ENCODE data around the gene DCST1.
"Not testable (repeated sequence)": the region's sequence is repeated elsewhere in the genome, so short reads cannot be mapped to it uniquely, and the experiment has no call there.

Gene DCST1, protein sequence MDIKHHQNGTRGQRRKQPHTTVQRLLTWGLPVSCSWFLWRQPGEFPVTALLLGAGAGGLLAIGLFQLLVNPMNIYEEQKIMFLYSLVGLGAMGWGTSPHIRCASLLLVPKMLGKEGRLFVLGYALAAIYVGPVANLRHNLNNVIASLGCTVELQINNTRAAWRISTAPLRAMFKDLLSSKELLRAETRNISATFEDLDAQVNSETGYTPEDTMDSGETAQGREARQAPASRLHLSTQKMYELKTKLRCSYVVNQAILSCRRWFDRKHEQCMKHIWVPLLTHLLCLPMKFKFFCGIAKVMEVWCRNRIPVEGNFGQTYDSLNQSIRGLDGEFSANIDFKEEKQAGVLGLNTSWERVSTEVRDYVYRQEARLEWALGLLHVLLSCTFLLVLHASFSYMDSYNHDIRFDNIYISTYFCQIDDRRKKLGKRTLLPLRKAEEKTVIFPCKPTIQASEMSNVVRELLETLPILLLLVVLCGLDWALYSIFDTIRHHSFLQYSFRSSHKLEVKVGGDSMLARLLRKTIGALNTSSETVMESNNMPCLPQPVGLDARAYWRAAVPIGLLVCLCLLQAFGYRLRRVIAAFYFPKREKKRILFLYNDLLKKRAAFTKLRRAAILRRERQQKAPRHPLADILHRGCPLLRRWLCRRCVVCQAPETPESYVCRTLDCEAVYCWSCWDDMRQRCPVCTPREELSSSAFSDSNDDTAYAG
- 0 to 0.15 (median 0) reads per million in 18 experiments for total RNA-seq

DNA sequence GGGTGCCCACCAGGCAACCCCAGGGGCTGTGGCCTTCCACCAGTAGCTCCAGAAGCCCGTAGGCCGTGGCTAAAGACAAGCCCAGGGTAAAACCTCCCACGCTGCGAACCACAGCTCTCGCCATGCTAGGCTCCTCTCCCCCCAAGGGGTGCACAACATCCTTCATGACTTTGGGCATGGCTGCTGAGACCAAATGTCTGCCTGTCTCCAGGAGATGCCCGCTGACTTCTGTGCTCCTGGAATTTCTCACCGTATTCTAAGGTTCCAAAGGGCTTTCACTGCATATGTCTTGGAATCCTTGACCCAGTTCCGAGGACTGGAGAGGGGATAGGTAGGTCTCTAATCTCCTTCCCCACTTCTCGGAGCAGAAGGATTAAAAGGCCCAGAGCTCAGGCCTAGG lies at the start of gene DCST1, which contains the start of gene DCST2:
Gene DCST1 (plus strand): TSS at position 301 of the 400 bp plus-strand sequence. CDS start 213 bp downstream, outside the sequence.
Gene DCST2 (minus strand): TSS at position 258 of the 400 bp plus-strand sequence. CDS start 80 bp downstream, at position 178.
- DNase-seq, result no peak

DNA sequence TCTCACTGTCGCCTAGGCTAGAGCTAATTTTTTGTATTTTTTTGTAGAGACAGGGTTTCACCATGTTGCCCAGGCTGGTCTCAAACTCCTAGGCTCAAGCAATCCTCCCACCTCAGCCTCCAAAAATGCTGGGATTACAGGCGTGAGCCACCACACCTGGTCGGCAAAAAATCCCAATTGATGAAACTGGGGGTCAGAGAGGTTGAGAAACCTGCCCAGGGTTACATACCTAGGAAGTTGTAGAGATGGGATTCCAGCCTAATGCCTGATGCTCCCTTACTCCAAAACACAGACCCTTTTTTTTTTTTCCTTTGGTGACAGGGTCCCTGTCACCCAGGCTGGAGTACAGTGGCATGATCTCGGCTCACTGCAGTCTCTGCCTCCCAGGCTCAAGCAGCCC lies 46.9 kb upstream of the DCST1 start:
- DNase-seq, result not testable (repeated sequence)

DNA sequence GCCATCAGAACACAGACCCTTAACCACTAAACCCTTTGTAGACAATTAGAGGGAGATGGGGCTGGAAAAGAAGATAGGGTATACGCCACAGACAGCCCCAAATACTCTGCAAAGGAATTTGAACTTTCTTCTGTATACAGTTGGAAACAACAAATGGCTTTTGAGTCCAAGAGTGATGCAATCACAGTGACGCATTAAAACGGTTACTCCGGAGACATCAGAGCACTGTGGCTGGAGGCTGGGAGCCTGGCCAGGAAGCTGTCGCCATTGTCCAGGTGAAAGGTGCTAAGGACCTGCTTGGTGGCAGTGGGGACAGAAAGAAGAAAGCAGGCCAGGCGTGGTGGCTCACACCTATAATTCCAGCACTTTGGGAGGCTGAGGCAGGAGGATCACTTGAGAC lies 46.3 kb upstream of the DCST1 start:
- DNase-seq, result no peak

DNA sequence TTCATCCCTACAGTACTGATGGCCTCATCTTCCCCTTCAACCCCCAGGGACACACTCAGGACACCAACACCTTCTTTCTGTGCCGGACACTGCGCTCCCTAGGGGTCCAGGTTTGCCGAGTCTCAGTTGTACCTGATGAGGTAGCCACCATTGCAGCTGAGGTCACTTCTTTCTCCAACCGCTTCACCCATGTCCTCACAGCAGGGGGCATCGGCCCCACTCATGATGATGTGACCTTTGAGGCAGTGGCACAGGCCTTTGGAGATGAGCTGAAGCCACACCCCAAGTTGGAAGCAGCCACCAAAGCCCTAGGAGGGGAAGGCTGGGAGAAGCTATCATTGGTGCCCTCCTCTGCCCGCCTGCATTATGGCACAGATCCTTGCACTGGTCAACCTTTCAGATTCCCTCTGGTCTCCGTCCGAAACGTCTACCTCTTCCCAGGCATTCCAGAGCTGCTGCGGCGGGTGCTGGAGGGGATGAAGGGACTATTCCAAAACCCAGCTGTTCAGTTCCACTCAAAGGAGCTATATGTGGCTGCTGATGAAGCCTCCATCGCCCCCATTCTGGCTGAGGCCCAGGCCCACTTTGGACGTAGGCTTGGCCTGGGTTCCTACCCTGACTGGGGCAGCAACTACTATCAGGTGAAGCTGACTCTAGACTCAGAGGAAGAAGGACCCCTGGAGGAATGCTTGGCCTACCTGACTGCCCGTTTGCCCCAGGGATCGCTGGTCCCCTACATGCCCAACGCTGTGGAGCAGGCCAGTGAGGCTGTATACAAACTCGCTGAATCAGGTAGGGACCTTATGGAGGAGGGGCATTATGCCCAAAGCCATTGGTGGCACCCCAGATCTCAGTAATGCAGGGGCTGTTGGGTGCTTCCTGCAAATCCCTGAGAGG lies 45.3 kb upstream of the DCST1 start:
- DNase-seq, result no peak

DNA sequence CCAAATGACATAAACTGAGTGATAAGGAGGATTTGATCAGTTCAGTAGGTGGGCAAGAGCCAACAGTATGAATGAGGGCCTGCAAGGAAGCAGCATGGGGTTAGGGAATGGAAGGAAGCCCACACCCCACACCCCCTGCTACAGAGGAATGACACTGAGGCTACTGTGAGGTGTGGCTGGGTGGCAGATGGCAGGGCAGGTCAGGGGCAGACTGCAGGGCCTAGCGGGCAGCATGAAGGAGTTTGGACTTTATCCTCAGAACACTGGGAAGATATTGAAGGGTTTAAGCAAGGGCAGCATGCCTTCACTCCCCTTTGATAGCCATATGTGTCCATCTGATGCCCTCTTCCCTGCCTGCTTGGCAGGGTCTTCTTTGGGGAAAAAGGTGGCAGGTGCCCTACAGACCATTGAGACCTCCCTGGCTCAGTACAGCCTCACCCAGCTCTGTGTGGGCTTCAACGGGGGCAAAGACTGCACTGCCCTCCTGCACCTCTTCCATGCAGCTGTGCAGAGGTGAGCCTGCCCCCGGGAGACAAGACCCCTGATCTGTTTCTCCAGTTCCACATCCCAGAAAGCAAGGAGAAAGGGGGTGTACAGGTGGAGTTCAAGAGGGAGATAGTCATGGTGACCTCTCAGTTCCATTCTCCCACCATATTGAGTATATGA lies 44.3 kb upstream of the DCST1 start:
- DNase-seq, result no peak

DNA sequence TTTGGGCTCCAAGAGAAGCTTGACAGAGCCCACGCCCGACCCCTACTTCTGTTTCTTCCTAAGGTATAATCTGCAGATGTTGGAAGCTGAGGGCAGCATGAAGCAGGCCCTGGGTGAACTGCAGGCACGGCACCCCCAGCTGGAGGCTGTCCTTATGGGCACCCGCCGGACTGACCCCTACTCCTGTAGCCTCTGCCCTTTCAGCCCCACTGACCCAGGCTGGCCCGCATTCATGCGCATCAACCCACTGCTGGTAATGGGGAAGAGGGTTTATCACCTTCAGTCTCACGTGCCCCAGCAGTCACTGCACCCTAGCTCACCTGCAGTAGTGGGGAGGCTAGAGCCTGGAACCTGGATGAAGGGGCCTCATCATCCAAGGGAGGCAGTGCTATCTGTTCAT lies 43.3 kb upstream of the DCST1 start:
- DNase-seq, result no peak

DNA sequence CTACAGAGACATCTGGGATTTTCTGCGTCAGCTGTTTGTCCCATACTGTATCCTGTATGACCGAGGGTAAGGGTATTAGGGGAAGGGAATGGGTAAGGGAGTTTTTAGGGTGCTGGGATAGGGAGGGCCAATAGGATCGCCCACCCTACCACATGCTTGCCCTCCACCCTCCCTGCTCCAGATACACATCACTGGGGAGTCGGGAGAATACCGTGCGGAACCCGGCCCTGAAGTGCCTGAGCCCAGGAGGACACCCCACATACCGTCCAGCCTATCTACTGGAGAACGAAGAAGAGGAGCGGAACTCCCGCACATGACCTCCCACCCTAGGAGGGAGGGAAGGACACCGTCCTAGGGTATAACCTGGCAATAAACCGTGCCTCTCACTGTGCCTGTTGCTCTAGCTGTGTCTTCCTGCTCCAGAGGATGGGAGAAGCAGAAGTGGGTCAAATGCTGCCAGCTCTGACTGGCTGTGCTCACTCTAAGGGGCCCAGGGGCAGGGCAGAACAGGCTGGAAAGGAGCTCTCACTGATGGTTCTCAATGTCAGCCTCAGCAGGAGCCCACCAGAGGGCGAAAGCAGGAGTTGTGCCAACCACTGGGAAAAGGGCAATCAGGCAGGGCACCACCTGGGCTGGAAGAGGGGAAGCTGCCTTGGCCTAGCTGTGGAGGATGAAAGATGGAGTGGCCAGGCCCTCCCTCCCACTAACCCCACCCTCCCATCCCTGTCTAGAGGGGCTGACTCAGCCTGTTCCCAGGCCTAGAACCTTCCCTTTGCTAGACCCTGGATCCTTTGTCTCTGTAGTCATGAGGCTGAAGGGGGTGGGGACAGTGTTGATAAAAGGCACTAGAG lies 40.7 kb upstream of the DCST1 start:
- DNase-seq, result no peak

DNA sequence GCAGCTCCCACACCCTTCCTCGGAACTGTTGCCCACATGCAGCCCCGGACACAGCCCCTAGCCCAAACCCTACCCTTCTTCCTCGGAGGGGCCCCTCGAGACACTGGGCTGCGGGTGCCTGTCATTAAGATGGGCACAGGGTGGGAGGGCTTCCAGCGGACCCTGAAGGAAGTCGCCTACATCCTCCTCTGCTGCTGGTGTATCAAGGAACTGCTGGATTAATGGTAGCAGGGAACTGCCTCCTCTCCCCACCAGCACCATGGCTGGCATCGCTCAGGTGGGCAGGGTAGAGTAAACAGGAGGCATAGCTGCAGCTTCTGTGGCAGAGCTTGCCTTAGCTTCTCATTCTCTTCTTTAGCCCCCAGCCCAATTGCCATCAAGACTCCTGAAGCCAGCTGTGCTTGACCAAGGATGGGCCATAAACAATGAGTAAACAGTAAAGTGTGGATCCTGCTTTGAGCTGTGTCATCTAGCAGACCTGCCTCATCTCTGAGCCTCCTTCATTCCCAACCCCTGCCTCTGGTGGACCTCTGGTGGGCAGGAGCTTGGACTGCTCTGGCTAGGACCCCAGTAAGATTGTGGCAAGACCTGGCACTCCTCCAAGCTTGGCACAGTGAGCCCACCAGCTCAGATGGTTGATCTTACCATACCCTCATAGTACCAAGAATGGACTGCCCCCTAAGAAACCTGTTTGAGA lies 39.9 kb upstream of the DCST1 start, which contains the start of gene LENEP:
Gene LENEP (plus strand): TSS at position 15 of the 697 bp plus-strand sequence. CDS start 22 bp downstream, at position 37.
- DNase-seq, result no peak

DNA sequence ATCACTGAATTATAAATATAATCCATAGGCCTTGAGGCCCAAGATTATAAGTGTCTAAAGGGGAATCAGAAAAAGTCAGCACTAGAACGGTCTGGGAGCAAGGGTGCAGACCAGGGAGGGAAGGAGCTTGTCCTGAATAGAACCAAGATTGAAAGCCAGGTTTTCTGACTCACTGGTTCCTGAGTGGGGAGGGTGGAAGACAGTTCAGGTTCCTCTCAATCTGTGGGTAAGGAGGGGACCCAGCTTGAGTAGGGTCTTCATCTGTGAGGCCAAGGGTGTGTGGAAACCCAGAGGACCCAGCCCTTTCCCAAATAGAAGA lies 39.4 kb upstream of the DCST1 start:
- no peak for DNase-seq

DNA sequence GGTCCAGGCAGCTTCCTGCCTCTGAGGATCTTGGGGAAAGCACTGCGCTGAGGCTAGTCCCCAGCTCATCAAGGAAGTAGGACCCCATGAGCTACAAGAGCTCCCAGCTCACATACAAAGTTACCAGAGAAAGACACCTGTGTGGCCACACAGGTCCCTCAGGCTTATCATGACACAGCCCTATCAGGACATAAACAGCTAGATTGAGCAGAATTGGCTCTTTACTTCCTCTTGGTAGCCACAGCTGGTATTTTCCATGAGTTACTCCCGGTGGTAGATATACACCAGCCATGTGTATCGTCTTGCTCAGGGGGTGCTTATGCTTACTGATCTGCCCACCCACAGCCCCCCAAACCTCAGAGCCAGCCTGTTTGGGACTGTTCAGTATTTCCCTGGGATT lies 39.0 kb upstream of the DCST1 start:
- DNase-seq, result no peak

DNA sequence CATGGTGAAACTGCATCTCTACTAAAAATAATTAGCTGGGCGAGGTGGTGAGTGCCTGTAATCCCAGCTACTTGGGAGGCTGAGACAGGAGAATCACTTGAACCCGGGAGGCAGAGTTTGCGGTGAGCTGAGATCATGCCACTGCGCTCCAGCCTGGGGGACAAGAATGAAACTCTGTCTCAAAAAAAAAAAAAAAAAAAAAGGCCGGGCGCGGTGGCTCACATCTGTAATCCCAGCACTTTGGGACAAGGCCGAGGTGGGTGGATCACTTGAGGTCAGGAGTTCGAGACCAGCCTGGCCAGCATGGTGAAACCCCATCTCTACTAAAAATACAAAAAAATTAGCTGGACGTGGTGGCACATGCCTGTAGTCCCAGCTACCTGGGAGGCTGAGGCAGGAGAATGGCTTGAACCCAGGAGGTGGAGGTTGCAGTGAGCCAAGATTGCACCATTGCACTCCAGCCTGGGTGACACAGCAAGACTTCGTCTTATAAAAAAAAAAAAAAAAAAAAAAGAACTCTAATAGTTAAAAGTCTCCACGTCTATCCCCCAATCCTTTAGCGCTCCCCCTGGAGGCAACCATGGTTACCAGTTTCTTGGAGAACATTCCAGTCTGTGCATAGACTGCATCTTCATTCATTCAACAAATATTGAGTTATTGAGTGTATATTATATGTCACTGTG lies 38.2 kb upstream of the DCST1 start:
- DNase-seq, result peak; percentile 51 to 54

DNA sequence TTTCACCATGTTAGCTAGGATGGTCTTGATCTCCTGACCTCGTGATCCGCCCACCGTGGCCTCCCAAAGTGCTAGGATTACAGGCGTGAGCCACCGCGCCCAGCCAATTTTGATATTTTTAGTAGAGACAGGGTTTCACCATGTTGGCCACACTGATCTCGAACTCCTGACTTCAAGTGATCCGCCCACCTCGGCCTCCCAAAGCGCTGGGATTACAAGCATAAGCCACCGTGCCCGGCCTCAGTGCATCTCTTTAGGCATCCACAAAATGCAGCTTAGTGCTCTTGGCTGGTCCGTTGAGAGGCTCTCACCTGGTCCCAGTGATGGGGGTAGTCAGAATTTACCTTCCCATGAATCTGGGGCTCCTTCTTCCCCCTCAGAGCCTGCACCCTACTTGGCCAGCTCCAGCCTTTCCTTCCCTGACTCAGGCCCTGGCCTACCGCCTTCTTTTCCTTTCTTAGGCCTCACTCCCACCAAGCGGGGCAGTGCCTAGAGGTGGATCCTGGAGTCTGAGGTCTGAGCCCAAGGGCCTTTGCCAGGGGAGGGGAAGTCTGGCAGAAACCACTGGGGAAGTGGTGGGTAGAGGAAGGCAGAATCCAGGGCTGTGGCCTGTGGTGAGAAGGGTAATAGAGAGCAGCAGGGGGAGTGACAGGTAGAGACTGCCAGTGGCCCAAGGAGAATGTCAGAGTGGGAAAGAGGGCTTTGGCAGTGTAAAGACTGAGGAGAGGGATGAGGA lies 36.5 kb upstream of the DCST1 start:
- peak; percentile 61 to 72 for DNase-seq

DNA sequence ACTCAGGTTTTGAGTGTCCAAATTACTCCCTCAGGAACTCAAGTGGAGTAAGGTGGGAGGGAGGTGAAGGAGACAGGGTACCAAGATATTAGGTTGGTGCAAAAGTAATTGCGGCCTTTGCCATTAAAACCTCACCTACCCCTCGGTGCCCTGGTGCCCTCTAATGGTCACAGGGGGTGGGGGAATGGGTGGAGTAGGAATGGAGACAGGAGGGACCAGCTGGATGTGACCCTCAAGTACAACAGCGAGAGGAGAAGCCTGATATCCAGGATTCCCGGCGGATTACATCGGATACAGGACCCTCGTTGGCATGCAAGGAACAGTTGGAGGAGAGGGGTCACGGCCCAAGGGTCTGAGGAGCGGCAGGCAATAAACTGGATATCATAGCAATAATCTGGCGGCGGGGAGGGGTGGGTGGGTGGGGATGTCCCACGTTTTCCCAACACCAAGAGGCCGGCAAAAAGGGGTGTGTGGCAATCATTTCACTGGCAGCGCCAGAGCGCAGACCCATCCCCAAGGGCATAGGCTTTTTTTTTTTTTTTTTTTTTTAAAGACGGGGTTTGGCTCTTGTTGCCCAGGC lies 35.3 kb upstream of the DCST1 start:
- no peak for DNase-seq

DNA sequence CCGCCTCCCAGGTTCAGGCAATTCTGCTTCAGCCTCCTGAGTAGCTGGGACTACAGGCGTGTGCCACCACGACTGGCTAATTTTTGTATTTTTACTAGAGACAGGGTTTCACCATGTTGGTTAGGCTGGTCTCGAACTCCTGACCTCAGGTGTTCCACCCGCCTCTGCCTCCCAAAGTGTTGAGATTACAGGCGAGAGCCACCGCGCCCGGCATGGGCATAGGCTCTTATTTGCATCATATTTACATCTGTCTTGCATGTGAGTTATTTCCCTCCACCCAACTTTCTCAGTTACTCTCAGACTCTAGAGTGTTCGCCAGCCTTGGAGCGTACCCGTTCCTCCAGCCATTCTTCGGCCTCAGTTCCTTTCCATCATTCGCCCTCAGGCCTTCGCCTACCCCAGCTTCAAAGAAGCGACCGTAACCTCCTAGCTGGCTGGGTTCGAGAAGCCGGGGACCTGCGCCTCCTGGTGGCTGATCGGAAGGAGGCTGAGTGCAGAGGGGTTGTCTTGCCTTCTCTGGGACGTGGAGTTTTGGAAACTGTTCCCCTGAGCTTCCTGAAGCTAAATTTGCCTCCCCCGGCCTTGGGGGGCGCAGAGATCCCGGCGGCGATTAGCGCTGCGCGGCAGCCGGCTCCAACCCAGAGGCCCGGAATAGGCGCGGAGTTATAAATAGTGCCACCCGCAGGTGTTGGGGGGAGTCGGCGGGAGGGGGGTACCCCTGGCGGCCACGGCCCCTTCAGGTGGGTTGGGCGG lies 34.6 kb upstream of the DCST1 start:
- peak; percentile 62 to 63 for DNase-seq

DNA sequence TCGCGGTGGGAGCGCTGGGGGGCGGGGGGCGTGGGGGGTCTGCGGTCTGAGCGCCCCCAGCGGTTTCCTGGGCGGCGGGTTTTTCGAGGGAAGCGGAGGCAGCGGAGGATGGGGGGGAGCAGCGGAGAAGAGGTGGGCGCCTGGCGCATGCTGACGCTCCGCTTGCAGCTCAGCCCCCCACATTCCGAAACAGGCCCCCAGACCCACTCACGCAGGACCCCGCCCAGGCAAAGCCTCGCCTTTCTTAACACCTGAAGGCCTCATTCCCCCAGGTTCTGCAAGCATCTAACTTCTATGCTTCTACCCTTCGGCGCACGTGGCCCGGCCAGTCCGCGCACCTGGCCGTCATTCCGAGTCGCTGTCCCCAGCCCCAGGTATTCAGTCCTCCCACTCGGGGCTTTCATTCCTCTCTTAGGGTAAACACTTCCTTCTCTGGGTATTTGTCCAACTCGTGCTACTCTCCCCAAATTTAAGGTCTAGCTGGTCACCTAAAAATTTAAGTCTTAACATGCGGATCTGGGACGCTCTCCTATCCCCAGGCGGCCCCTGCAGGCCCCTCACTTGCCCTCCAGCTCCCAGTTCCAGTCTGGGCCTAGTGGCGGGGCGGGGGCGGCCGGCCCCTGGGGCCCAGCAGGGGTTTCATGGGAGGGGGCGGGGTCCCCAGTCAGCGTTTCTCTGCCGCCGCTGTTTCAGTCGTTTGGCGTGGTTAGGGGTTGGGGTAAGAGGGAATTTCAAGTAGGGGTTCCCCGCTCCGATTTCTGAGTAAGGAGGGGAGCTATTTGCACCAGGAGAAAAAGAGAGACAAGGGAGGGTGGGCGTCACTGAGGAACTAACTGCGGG lies 33.8 kb upstream of the DCST1 start:
- DNase-seq, result no peak

DNA sequence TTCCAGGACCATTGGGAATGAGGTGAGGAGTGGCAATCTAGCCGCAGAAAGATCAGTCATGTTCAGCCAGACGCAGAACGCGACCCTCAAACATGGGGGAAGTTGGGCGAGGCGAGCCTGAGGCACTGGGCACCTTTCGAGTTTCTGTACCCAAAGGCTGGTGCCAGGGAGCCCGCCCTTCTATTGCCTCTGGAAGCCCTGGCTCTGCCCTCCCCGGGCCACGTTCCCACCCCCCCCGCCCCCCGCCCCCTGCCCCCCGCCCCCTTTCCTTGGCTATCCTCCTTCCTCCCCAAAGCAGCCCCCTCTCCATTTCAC lies 33.3 kb upstream of the DCST1 start:
- DNase-seq, result no peak

DNA sequence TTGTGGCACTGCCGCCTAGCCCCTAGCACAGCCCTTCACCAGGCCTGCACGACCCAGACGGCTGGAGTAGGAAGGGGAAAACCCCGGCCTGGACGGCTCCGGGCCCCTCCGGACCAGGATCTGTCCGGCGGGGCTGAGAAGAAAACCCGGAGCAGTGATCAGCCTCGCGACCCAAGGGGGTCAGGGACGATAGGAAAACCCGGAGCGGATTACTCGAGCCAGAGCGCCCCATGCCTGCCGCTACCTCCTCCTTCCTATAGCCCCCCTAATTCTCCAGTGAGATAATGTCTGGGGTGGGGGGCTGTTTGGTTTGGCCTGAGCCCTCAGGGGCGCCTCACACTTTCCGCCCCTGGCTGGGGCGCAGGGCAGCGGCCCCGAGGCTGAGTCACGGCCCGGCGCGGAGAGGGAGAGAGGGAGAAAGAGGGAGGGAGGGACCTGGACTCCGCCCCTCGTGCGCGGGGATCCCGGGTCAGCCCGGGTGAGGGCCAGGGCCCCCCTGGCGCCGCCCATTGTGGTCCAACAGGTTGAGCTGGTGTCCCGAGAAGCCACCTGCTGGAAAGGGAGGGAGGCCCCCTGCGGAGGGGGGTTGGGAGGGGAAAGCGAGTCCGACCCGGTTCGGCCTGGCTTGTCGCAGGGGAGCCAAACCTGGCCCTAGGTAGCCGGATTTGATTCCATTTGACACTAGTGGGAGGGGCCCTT lies 32.7 kb upstream of the DCST1 start:
- peak; percentile 60 to 61 for DNase-seq
